Stimulated activated CD8-positive, alpha-beta memory T cell treated with anti-CD3 and anti-CD28 coated beads, Interleukin-15, amount 100 ng/mL, for 4 hours (primary cell): ENCODE measurements around the gene PLAGL1.
A peak's percentile ranks its signal among the peaks of the same experiment; 100 is the strongest.

ENCODE experiments used
- DNase-seq, 2 donors: peaks; one replicate each; pipeline ENCODE4 v3.0.0-alpha.2; 2020; ENCODE audit warnings: low read depth in 2 of 2

PLAGL1 gene

GRCh38 chr6:143965503-143966171 is 42.4 kb downstream of the PLAGL1 start:
- no peak for DNase-seq

- no peak for DNase-seq
These were observed 43.4 kb downstream of the PLAGL1 start for GRCh38 chr6:143964674-143965081.

DNA sequence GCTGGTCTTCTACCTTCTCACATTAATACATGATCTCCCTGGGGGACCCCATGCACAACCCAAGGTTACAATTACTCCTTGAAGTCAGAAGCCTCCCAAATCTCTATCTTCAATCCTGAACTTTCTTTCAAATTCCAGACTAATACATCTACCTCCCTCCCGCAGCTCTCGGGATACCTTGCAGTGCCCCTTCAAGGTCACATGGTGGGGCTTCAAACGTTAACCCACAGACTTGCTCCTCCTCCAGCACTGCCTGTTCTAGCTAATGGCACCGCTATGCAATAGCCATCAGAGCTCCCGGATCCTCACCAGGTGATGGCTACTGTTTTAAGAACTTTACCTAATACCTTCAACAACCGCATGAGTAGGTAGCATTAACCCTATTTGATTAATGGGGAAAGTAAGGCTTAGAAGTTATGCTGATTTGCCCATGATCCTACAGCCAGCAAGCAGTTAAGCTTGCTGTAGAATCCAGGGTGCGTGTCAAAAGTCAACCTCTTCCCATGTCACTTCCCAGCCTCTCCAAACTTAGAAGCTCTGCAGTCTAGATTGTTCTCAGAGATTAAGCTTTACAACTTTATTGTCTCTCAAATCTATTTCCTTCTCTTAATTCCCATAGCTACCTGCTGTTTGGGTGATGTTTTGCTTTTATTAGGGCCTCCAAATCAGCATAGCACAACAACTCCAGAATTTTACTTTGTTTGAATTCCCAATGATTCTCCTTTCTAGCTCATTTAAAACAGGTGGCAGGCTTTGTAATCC is 44.7 kb downstream of the PLAGL1 start:
- DNase-seq = no peak

GRCh38 chr6:143961886-143962878 is 45.9 kb downstream of the PLAGL1 start:
- DNase-seq = no peak

- no peak for DNase-seq
These were observed 47.0 kb downstream of the PLAGL1 start for GRCh38 chr6:143961066-143961465.

DNA sequence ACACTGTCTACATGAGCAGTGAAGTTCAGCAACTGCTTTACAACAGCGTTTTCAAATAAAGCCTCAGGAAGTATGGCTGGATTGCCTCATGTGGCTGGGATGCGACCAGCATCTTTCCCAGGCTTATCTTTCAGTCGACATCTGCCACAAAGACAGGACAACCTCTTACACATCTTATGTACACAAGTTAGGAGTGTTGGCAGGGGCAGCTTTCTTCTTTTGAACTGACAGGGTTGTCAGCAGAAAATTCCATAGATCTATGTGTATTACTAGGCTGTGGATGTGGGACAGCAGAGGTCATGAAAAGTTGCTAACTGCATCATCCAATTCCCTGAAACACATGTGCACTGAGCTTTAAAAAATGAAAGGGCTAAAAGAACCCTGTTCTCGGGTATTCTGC is 48.1 kb downstream of the PLAGL1 start:
- DNase-seq = no peak

DNA sequence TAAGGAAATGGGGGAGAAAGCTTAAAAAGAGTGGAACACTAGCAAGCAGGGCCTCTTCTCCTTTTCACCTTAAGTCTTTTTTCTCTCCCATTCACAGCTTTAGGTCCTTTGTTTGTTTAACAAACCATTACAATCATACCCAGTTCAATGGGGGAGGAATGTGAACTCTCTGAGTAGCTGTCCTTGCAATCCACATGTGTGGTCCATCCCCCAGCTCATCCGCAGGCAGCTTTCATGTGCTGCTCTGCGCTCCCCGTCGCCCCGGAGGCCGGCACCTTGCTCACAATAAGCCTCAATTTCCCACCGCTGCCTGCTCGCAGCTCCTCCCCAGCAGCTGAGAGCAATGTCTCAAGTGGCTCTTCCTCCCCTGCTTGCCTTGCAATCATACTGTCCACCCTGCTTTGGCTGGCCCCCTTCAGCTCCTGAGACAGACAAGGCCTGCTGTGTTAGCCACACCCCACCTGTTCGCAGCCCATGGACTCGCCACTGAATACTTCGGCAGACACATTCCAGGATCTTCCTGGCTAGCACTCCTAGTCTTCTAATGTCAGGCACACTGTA is 49.1 kb downstream of the PLAGL1 start:
- DNase-seq = no peak

DNA sequence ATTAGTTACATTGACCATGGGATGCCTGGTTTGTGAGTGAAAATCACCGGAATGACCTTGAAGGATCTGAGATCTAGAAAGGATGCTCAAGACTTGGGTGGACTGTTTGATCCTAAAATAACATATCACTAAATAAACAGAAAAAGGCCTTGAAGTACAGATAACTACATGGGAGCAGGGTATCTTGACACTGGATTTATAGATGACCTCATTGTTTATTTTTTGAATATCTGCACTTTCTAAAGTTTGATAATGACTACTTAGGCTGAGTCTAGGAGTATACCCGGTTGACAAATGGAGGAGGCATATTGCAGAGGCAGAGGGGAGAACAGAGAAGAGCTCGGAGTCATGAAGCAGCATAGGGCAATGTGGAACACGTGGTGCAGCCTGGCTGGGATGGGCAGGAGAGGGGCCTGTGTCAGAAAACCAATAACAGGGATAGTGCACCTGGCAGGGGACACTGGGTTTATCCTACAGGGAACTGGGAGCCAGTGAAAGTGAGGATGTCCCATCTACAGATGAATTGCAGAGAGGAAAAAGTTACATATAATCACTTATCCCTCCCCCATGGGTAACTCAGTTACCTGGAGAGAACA is 50.3 kb downstream of the PLAGL1 start:
- no peak for DNase-seq

DNA sequence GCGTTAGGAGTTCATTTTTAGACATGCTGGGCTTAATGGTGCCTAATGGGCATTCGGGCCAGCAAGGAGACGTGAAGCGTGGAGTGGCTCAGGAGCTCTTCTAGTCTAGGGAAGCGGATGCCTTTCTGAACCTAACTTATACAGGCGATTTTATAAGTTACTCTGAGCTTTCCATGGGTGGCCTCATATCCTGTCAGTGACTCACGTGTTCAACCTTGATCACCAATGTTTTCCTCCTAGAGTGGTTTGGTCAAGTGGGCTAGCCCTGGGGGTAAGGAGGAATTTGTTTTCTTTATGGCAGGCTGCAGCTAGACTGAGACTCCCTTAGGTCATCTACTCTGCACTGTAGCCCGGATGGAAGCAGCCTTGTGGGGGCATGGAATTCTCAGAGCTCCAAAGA is 52.1 kb downstream of the PLAGL1 start:
- no peak for DNase-seq

DNA sequence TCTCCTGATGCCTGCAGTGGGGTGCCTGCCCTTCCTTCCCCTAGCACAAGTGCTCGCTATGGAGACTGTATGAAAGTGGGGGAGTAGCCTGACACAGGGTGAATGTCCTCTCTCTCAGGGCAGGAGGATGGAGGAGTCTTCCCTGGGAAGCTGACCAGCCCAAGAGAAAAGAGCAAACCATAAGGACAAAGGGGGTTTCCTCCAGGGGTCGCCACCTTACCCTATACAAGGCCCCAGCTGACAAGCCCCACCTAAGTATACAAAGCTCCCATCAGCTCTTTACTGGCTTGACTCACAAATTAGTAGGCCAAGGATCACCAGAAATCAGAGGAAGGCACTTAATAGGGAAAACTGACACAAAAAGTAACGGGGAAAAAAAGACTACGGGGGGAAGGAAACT is 54.1 kb downstream of the PLAGL1 start:
- DNase-seq = no peak

- DNase-seq = no peak
These were observed 54.9 kb downstream of the PLAGL1 start for GRCh38 chr6:143952947-143953701.

GRCh38 chr6:143952060-143952778 is 55.8 kb downstream of the PLAGL1 start:
- no peak for DNase-seq

DNA sequence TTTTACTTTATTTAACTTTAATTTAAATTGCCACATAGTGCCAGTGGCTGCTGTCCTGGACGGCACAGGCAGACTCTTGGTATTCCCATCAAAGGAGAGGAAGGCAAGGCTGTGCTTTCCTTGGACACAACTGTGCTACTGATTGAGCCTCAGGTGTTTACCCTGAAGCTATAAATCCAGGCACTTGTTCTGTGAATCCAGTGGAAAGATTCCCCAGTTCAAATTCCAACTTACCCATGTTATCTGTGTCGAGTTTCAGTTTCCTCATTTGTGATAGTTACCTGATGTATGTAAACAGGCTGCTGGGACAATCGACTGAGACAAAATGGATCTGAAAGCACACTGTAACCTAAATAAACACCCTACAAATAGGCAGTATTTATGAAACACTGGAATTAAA is 57.2 kb downstream of the PLAGL1 start:
- DNase-seq = no peak

GRCh38 chr6:143949962-143950361 is 58.1 kb downstream of the PLAGL1 start:
- DNase-seq = no peak

DNA sequence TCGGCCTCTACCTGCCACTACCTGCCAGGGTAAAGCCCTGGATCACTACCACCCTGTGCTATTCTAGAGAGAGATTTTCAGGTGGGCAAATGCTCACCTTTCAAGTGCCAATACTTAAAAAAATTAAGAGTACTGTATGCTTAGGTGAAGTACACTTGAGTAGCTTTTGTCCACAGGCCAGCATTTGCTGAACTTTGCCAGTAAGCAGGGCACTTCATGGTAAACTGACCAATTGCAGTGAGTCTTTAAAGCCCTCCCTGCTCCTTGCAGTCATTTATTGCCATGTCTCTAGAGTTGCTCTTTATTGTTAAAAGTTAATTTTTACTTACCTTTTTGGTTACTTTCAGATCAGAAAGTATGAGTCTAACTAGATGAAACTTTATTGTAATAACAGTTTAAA is 58.5 kb downstream of the PLAGL1 start:
- DNase-seq = no peak

DNA sequence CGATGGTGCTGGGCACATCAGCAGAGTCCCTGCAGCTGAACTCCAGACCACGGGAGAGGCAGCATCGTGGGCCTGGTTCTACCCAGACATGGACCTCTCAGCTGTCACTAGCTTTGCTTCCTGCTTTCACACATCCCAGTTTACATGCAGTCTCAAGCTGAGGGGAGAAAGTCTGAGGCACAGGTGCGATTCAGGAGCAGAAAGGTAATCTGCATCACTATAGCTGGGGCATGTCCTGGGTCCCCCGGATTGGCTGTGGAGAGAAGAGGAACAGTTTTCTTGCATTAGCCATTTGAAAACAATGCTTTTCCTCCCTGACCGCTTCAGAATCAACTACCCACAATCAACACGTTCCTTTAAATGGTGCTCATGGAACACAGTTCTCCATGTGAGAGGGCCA is 59.9 kb downstream of the PLAGL1 start:
- no peak for DNase-seq

- peak; percentile 9 to 12 for DNase-seq
These were observed 66.0 kb downstream of the PLAGL1 start for GRCh38 chr6:143941852-143942627.

- peak; percentile 5 to 12 for DNase-seq
These were observed 68.0 kb downstream of the PLAGL1 start for GRCh38 chr6:143940011-143940597.

- no peak for DNase-seq
These were observed 68.7 kb downstream of the PLAGL1 start for GRCh38 chr6:143939364-143939763.
